H1 (cell line): ENCODE measurements around the gene STX7. TPM values are rescaled to one million over a fixed set of nuclear protein-coding genes. Genes with fewer than 3 reads are reported as not detected.

Experiments
- CTCF ChIA-PET: fragments of 300-600 bp; sonication (Branson Sonifier 250); formaldehyde crosslinking; loops from one replicate; lab custom pipeline; 2021; ENCODE audit not compliant: partially characterized antibody; lab: Charles Lee
- POLR2A ChIA-PET: fragments of 300-600 bp; sonication (Branson Sonifier 250); formaldehyde crosslinking; loops from one replicate; lab custom pipeline; 2021; ENCODE audit warnings: inconsistent platforms; ENCODE audit not compliant: partially characterized antibody; lab: Charles Lee
- DNase-seq, 2 experiments: peaks; one replicate each; pipeline versions ENCODE4 v3.0.0 to v3.0.0-alpha.2; 2010 to 2022; ENCODE audit warnings: low spot score in 2 of 2, low read depth in 1 of 2, mixed read lengths in 1 of 2
- FAIRE-seq: peaks from 2 replicates; lab custom pipeline; 2011; peaks lifted over from hg19 to GRCh38; lab: Jason Lieb, UNC
- H2AFZ ChIP-seq: 2 replicates; pipeline ENCODE4 v1.8.1; 2012; ENCODE audit warnings: low read length, inconsistent platforms
- H2AK5ac ChIP-seq: 2 replicates; pipeline ENCODE4 v1.6.1; 2013; ENCODE audit warnings: low read depth, low read length
- H2BK120ac ChIP-seq: replicated peaks from 2 replicates; pipeline ENCODE3; 2013; ENCODE audit warnings: low read depth, low read length, inconsistent platforms
- H2BK12ac ChIP-seq: 2 replicates; pipeline ENCODE4 v1.6.1; 2013; ENCODE audit warnings: low read depth, low read length
- H2BK15ac ChIP-seq: 2 replicates; pipeline ENCODE4 v1.6.1; 2013; ENCODE audit warnings: low read length
- H2BK20ac ChIP-seq: 2 replicates; pipeline ENCODE4 v1.6.1; 2013; ENCODE audit warnings: low read length
- H2BK5ac ChIP-seq: 2 replicates; pipeline ENCODE4 v1.6.1; 2013; ENCODE audit warnings: low read depth, low read length
- H3K14ac ChIP-seq: 2 replicates; pipeline ENCODE4 v1.6.1; 2013; ENCODE audit warnings: inconsistent platforms; ENCODE audit not compliant: insufficient read length
- H3K18ac ChIP-seq: 2 replicates; pipeline ENCODE4 v1.6.1; 2013; ENCODE audit warnings: low read length; ENCODE audit errors: extremely low read depth
- H3K23ac ChIP-seq: 2 replicates; pipeline ENCODE4 v1.6.1; 2013; ENCODE audit warnings: inconsistent platforms; ENCODE audit not compliant: insufficient read length
- H3K23me2 ChIP-seq: 2 replicates; pipeline ENCODE4 v1.6.1; 2013; ENCODE audit warnings: low read depth, low read length
- H3K27ac ChIP-seq: 2 replicates; pipeline ENCODE4 v1.6.1; 2011; ENCODE audit warnings: low read depth, low read length, inconsistent platforms
- H3K27me3 ChIP-seq, 4 experiments: replicated peaks in 1 of 4; 1 replicate in 1 of 4; 2 replicates in 3 of 4; pipeline versions ENCODE4 v1.6.1 to v1.8.1; 2011 to 2013; ENCODE audit warnings: low read length in 3 of 4, mild to moderate bottlenecking in 3 of 4, inconsistent platforms in 2 of 4, mixed read lengths in 2 of 4, moderate library complexity in 1 of 4; ENCODE audit not compliant: control insufficient read depth in 3 of 4, insufficient read depth in 3 of 4; ENCODE audit errors: extremely low read depth in 1 of 4
- H3K36me3 ChIP-seq, 4 experiments: 2 replicates each; pipeline versions ENCODE4 v1.6.1 to v1.8.1; 2011 to 2013; ENCODE audit warnings: mild to moderate bottlenecking in 4 of 4, low read length in 3 of 4, moderate library complexity in 2 of 4, control low read depth in 1 of 4, inconsistent platforms in 1 of 4; ENCODE audit not compliant: insufficient read depth in 4 of 4, control insufficient read depth in 2 of 4
- H3K4ac ChIP-seq: replicated peaks from 2 replicates; pipeline ENCODE3; 2013; ENCODE audit warnings: low read length, low read depth, mixed read lengths, inconsistent platforms; ENCODE audit not compliant: insufficient read length
- H3K4me1 ChIP-seq, 4 experiments: replicated peaks in 1 of 4; 1 replicate in 1 of 4; 2 replicates in 3 of 4; pipeline versions ENCODE4 v1.6.1 to v1.8.1; 2011 to 2013; ENCODE audit warnings: low read length in 3 of 4, inconsistent platforms in 2 of 4, mixed read lengths in 1 of 4; ENCODE audit not compliant: insufficient read depth in 4 of 4, control insufficient read depth in 3 of 4
- H3K4me2 ChIP-seq, 2 experiments: 2 replicates each; pipeline versions ENCODE4 v1.6.1 to v1.8.1; 2011 to 2013; ENCODE audit warnings: low read depth in 2 of 2, low read length in 2 of 2, control low read depth in 1 of 2, inconsistent platforms in 1 of 2, mild to moderate bottlenecking in 1 of 2; ENCODE audit not compliant: insufficient read depth in 1 of 2
- H3K4me3 ChIP-seq, 4 experiments: fragments of 200-600, 300-600 bp in 1 of 4; sonication (generic), shearing (Covaris generic), sonication (Bioruptor Twin) in 1 of 4; 2 replicates each; pipeline versions ENCODE4 v1.5.1 to v1.8.1; 2011 to 2016; ENCODE audit warnings: low read length in 4 of 4, low read depth in 3 of 4, control low read depth in 2 of 4, inconsistent platforms in 2 of 4, mild to moderate bottlenecking in 2 of 4, mixed read lengths in 1 of 4, moderate library complexity in 1 of 4; ENCODE audit not compliant: insufficient read depth in 2 of 4; ENCODE audit errors: extremely low read depth in 1 of 4
- H3K56ac ChIP-seq: replicated peaks from 2 replicates; pipeline ENCODE3; 2013; ENCODE audit warnings: low read depth, mild to moderate bottlenecking, mixed read lengths, low read length, inconsistent platforms; ENCODE audit not compliant: insufficient read length
- H3K79me1 ChIP-seq: 2 replicates; pipeline ENCODE4 v1.6.1; 2013; ENCODE audit warnings: low read depth, low read length, control low read depth
- H3K79me2 ChIP-seq, 2 experiments: 2 replicates each; pipeline versions ENCODE4 v1.6.1 to v1.8.1; 2012 to 2013; ENCODE audit warnings: low read length in 2 of 2, mild to moderate bottlenecking in 2 of 2, inconsistent platforms in 1 of 2; ENCODE audit not compliant: insufficient read depth in 2 of 2, control insufficient read depth in 1 of 2
- H3K9ac ChIP-seq, 4 experiments: replicated peaks in 1 of 4; 1 replicate in 1 of 4; 2 replicates in 3 of 4; pipeline versions ENCODE4 v1.6.1 to v1.8.1; 2011 to 2013; ENCODE audit warnings: low read depth in 3 of 4, low read length in 3 of 4, control low read depth in 2 of 4, mild to moderate bottlenecking in 2 of 4, moderate library complexity in 2 of 4, inconsistent platforms in 1 of 4; ENCODE audit errors: extremely low read depth in 1 of 4
- H3K9me3 ChIP-seq, 2 experiments: 2 replicates each; pipeline versions ENCODE4 v1.6.1 to v1.8.1; 2012 to 2013; ENCODE audit warnings: mild to moderate bottlenecking in 2 of 2, moderate library complexity in 2 of 2, control low read depth in 1 of 2, inconsistent platforms in 1 of 2, low read depth in 1 of 2, low read length in 1 of 2, mixed read lengths in 1 of 2; ENCODE audit not compliant: insufficient read depth in 2 of 2
- H4K20me1 ChIP-seq, 2 experiments: replicated peaks in 1 of 2; 2 replicates each; pipeline versions ENCODE3 to v1.8.1; 2011 to 2013; ENCODE audit warnings: inconsistent platforms in 2 of 2, low read length in 2 of 2, mild to moderate bottlenecking in 1 of 2; ENCODE audit not compliant: insufficient read depth in 2 of 2, control insufficient read depth in 1 of 2
- H4K5ac ChIP-seq: 2 replicates; pipeline ENCODE4 v1.6.1; 2013; ENCODE audit warnings: low read length, low read depth, mixed read lengths, inconsistent platforms; ENCODE audit not compliant: insufficient read length
- H4K8ac ChIP-seq: 2 replicates; pipeline ENCODE4 v1.8.0; 2013; ENCODE audit warnings: mild to moderate bottlenecking, moderate library complexity, low read length, inconsistent platforms; ENCODE audit not compliant: insufficient read depth; ENCODE audit errors: extremely low read depth
- H4K91ac ChIP-seq: replicated peaks from 2 replicates; pipeline ENCODE3; 2013; ENCODE audit warnings: low read length, mixed read lengths, inconsistent platforms; ENCODE audit not compliant: insufficient read length
- ASH2L ChIP-seq: fragments of 200-600, 300-600 bp; sonication (generic); IDR thresholded peaks from one replicate; pipeline ENCODE4 v1.7.1; 2017; ENCODE audit warnings: low read length
- CTCF ChIP-seq, 3 experiments: IDR thresholded peaks; 1 replicate in 2 of 3; 2 replicates in 1 of 3; pipeline versions ENCODE4 v1.5.1 to v1.6.1; 2011; ENCODE audit warnings: low read length in 3 of 3, mild to moderate bottlenecking in 3 of 3, inconsistent platforms in 2 of 3, low read depth in 1 of 3, moderate library complexity in 1 of 3; ENCODE audit not compliant: insufficient read depth in 1 of 3; ENCODE audit errors: control extremely low read depth in 1 of 3
- KDM1A ChIP-seq: fragments of 200-600, 300-600 bp; sonication (generic); IDR thresholded peaks from 2 replicates; pipeline ENCODE4 v1.7.1; 2016; ENCODE audit warnings: mild to moderate bottlenecking, low read length, borderline replicate concordance
- RAD21 ChIP-seq, 2 experiments: IDR thresholded peaks in 1 of 2; conservative IDR thresholded peaks in 1 of 2; 2 replicates each; pipeline ENCODE4 v1.6.1; 2011; ENCODE audit warnings: low read depth in 2 of 2, low read length in 2 of 2, improper control_type of control experiment in 1 of 2, inconsistent platforms in 1 of 2, mild to moderate bottlenecking in 1 of 2, moderate library complexity in 1 of 2
- WGBS, 2 experiments: shearing (Covaris generic) in 1 of 2; methylation state at CpG; one replicate each; pipeline versions ENCODE4 v1.1.6 to v1.1.7; 2013 to 2015; ENCODE audit warnings: low lambda C conversion rate in 2 of 2, mixed read lengths in 2 of 2, inconsistent platforms in 1 of 2, low coverage in 1 of 2, missing lambda C conversion rate in 1 of 2; ENCODE audit not compliant: insufficient replicate concordance in 2 of 2, insufficient coverage in 1 of 2, insufficient read length in 1 of 2; ENCODE audit errors: extremely low coverage in 1 of 2, missing lambda C conversion rate in 1 of 2; 5-methylcytosine and 5-hydroxymethylcytosine counted together
- polyA plus RNA-seq, 7 experiments: library from polyadenylated mRNA; depleted of rRNA in 3 of 7; stranded (reverse) in 5 of 7; unstranded in 2 of 7; fragments of >200 nt in 5 of 7; fragments of 200-250 nt in 2 of 7; gene quantifications; 1 replicate in 5 of 7; 2 replicates in 1 of 7; 4 replicates in 1 of 7; pipeline versions ENCODE4 v1.2.1 to v1.2.3, GENCODE V29; 2011 to 2013; ENCODE audit warnings: missing spikeins in 2 of 7, mixed read lengths in 2 of 7
- total RNA-seq: library from RNA; stranded (reverse); fragmentation: NEBNext Ultra II Directional; extraction: Animal tissue kit (Norgen Biotek cat#: 25700); gene quantifications from 2 replicates; pipeline ENCODE4 v1.2.1, GENCODE V29; 2021

STX7 gene
- total and polyA plus RNA-seq, 2 of the 8 experiments (the other 6 are each of a cell fraction or from before 2014, with no cell fraction given) = 5.7 to 27.9 TPM

GRCh38 chr6:132456700-132457143 is 56.2 kb downstream of the STX7 start:
- H3K36me3 ChIP-seq = peaks cover 4 to 13% (median 5%) of the 10 kb centered on the region in 4 experiments; a peak in 6 of 8 replicates
- FAIRE-seq = no peak
- H3K79me2 ChIP-seq = no peaks in the 10 kb centered on the region
- H3K9me3 ChIP-seq = no peaks in the 10 kb centered on the region
- no peak overlapping the region for H2BK120ac ChIP-seq
- no peak overlapping the region for H2AK5ac ChIP-seq
- H2BK15ac ChIP-seq = no peak overlapping the region
- H3K79me1 ChIP-seq = no peaks in the 10 kb centered on the region
- H3K56ac ChIP-seq = no peak overlapping the region
- H3K27me3 ChIP-seq = no peaks in the 10 kb centered on the region
- H3K27ac ChIP-seq = no peak overlapping the region
- no peak overlapping the region for H3K4me2 ChIP-seq
- no peak overlapping the region for H3K4ac ChIP-seq
- no peak overlapping the region for H4K5ac ChIP-seq
- POLR2A ChIA-PET = no interaction called here
- no peak for DNase-seq
- H2BK20ac ChIP-seq = no peak overlapping the region
- no peak overlapping the region for H2BK12ac ChIP-seq
- H3K23ac ChIP-seq = no peak overlapping the region
- H3K18ac ChIP-seq = no peak overlapping the region
- H3K4me3 ChIP-seq = no peak overlapping the region
- H3K4me1 ChIP-seq = no peaks in the 10 kb centered on the region
- H2AFZ ChIP-seq = no peak overlapping the region
- H3K9ac ChIP-seq = no peak overlapping the region
- no peak overlapping the region for H2BK5ac ChIP-seq
- TF ChIP-seq RAD21 (IDR thresholded peaks at IDR 0.05 in 1 of 2, conservative IDR thresholded peaks at IDR 0.05 in 1 of 2; ENCODE audit: low read depth in 2 of 2, low read length in 2 of 2) (peak; percentile 24 to 31; a peak in 2 of 4 replicates), KDM1A (no peak), ASH2L (no peak), CTCF (IDR thresholded peaks at IDR 0.05; ENCODE audit: control extremely low read depth in 1 of 3, insufficient read depth in 1 of 3, low read depth in 1 of 3, low read length in 3 of 3) (peak in 1 of 3 experiments; percentile 13; a peak in 1 of 4 replicates)
- TF ChIP-seq, all 59 proteins: peak for 2
- CTCF ChIA-PET = interaction anchor here (0.6 to 2.0 kb wide), 6 partner anchors 10 to 311 kb away, joined by 3 to 9 read pairs (median 5); no protein-coding TSS in a partner anchor
- Histone ChIP-seq H4K20me1 (no peaks in the 10 kb centered on the region), H3K23me2 (no peaks in the 10 kb centered on the region), H4K91ac (no peak overlapping the region), H3K14ac (no peak overlapping the region), H4K8ac (no peak overlapping the region)
- WGBS, 2 experiments = 98% methylated on average over 4 of the region's 4 CpGs; no CpG with 5 or more reads in 1 of the 2 experiments
